Stimulated activated CD8-positive, alpha-beta memory T cell treated with anti-CD3 and anti-CD28 coated beads, Interleukin-4, amount 100 ng/mL, for 24 hours (primary cell): Measurements from ENCODE around the gene KAT8.
"Not testable (repeated sequence)": the region's sequence is repeated elsewhere in the genome, so short reads cannot be mapped to it uniquely, and the experiment has no call there.

ENCODE experiments used
- DNase-seq: peaks from one replicate; pipeline ENCODE4 v3.0.0-alpha.2; 2020; ENCODE audit warnings: low read depth

The KAT8 gene

GRCh38 chr16:31148896-31149295 lies 31.4 kb downstream of the KAT8 start:
- no peak for DNase-seq

- no peak for DNase-seq
These were observed 31.9 kb downstream of the KAT8 start for GRCh38 chr16:31149332-31149731.

GRCh38 chr16:31149894-31150890 lies 32.7 kb downstream of the KAT8 start, which contains the start of gene PRSS36:
Gene PRSS36 (minus strand): TSS chr16:31150066. CDS start chr16:31150035, 31 bp downstream.
- no peak for DNase-seq

GRCh38 chr16:31150976-31151375 lies 33.5 kb downstream of the KAT8 start:
- DNase-seq, result not testable (repeated sequence)

GRCh38 chr16:31157136-31157535 lies 39.7 kb downstream of the KAT8 start:
- DNase-seq, result no peak

GRCh38 chr16:31167315-31167714 lies 49.9 kb downstream of the KAT8 start:
- no peak for DNase-seq

GRCh38 chr16:31168848-31169247 lies 51.4 kb downstream of the KAT8 start:
- DNase-seq, result no peak

- not testable (repeated sequence) for DNase-seq
These were observed 52.6 kb downstream of the KAT8 start for GRCh38 chr16:31170048-31170447.

- no peak for DNase-seq
These were observed 59.7 kb downstream of the KAT8 start for GRCh38 chr16:31177136-31177535.

- DNase-seq, result no peak
These were observed 61.8 kb downstream of the KAT8 start for GRCh38 chr16:31179219-31179746.

GRCh38 chr16:31179747-31180459 lies 62.4 kb downstream of the KAT8 start, which contains the start of gene FUS:
Gene FUS (plus strand): TSS chr16:31180139. CDS start chr16:31180215, 76 bp downstream.
- peak; percentile 83 for DNase-seq
